Testis (tissue), 2 donors: ENCODE data around the gene MTOR.
"Not testable (repeated sequence)": the region's sequence is repeated elsewhere in the genome, so short reads cannot be mapped to it uniquely, and the experiment has no call there.

Source experiments
- POLR2A ChIP-seq: fragments of 450-650 bp; IDR thresholded peaks from one replicate; pipeline ENCODE4 v1.6.1; 2017; ENCODE audit warnings: antibody characterized with exemption, mild to moderate bottlenecking, moderate library complexity
- TF ChIP-seq, protein P1 (sequence below), 3 experiments: fragments of 450-650 bp in 2 of 3; fragments of 200-600 bp in 1 of 3; sonication (generic) in 1 of 3; IDR thresholded peaks; one replicate each; pipeline ENCODE4 v1.5.1; 2016 to 2019; ENCODE audit warnings: antibody characterized with exemption in 3 of 3, mild to moderate bottlenecking in 2 of 3, moderate library complexity in 1 of 3

DNA sequence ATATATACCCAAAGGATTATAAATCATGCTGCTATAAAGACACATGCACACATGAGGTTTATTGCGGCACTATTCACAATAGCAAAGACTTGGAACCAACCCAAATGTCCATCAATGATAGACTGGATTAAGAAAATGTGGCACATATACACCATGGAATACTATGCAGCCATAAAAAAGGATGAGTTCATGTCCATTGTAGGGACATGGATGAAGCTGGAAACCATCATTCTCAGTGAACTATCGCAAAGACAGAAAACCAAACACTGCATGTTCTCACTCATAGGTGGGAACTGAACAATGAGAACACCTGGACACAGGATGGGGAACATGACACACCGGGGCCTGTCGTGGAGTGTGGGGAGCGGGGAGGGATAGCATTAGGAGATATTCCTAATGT, 95.6 kb downstream of the MTOR start:
- TF ChIP-seq, protein P1, sequence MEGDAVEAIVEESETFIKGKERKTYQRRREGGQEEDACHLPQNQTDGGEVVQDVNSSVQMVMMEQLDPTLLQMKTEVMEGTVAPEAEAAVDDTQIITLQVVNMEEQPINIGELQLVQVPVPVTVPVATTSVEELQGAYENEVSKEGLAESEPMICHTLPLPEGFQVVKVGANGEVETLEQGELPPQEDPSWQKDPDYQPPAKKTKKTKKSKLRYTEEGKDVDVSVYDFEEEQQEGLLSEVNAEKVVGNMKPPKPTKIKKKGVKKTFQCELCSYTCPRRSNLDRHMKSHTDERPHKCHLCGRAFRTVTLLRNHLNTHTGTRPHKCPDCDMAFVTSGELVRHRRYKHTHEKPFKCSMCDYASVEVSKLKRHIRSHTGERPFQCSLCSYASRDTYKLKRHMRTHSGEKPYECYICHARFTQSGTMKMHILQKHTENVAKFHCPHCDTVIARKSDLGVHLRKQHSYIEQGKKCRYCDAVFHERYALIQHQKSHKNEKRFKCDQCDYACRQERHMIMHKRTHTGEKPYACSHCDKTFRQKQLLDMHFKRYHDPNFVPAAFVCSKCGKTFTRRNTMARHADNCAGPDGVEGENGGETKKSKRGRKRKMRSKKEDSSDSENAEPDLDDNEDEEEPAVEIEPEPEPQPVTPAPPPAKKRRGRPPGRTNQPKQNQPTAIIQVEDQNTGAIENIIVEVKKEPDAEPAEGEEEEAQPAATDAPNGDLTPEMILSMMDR (IDR thresholded peaks at IDR 0.05): not testable (repeated sequence)
- not testable (repeated sequence) for TF ChIP-seq POLR2A
